Activated gamma-delta T cell (primary cell): Measurements from ENCODE around the gene EXOSC2.

ENCODE experiments used
- DNase-seq: peaks from one replicate; lab custom pipeline; 2025; lab: John Stamatoyannopoulos, UW

The EXOSC2 gene

GRCh38 chr9:130739081-130739480 lies 45.5 kb downstream of the EXOSC2 start:
- DNase-seq = no peak

GRCh38 chr9:130740218-130741023 lies 46.8 kb downstream of the EXOSC2 start:
- DNase-seq = no peak

- no peak for DNase-seq
These were observed 47.4 kb downstream of the EXOSC2 start for GRCh38 chr9:130741024-130741305.

GRCh38 chr9:130741831-130742449 lies 48.4 kb downstream of the EXOSC2 start:
- no peak for DNase-seq

- no peak for DNase-seq
These were observed 50.1 kb downstream of the EXOSC2 start for GRCh38 chr9:130743656-130744055.

- DNase-seq = no peak
These were observed 51.7 kb downstream of the EXOSC2 start for GRCh38 chr9:130745210-130745800.

GRCh38 chr9:130745829-130746228 lies 52.2 kb downstream of the EXOSC2 start:
- DNase-seq = no peak

- DNase-seq = no peak
These were observed 53.0 kb downstream of the EXOSC2 start for GRCh38 chr9:130746434-130747212.

GRCh38 chr9:130751631-130752355 lies 58.2 kb downstream of the EXOSC2 start:
- DNase-seq = no peak
